Measurements from ENCODE around the gene FKBP2.

- no peak for TF ChIP-seq SP140L (CRISPR knock-in tag; IDR thresholded peaks at IDR 0.05; ENCODE audit: borderline replicate concordance)
- no peak for TF ChIP-seq POGZ (CRISPR knock-in tag; IDR thresholded peaks at IDR 0.05)
Measured at GRCh38 chr11:64198511-64198910, 42.4 kb upstream of the FKBP2 start.

Measured in HepG2 (cell line).